Fibroblast of peridontal ligament (primary cell): ENCODE data around the gene CAND2.
"Not testable (repeated sequence)": the region's sequence is repeated elsewhere in the genome, so short reads cannot be mapped to it uniquely, and the experiment has no call there.

Source experiments
- DNase-seq: peaks from one replicate; pipeline ENCODE4 v3.0.0-alpha.2; 2010; ENCODE audit errors: extremely low read depth

Gene CAND2

GRCh38 chr3:12831301-12831866 lies 34.9 kb downstream of the CAND2 start:
- DNase-seq = no peak

- DNase-seq = no peak
Observed at GRCh38 chr3:12832350-12833221, 36.1 kb downstream of the CAND2 start.

- peak; percentile 62 for DNase-seq
Observed at GRCh38 chr3:12833222-12834161, 37.0 kb downstream of the CAND2 start.

- no peak for DNase-seq
Observed at GRCh38 chr3:12835052-12835665, 38.7 kb downstream of the CAND2 start.

GRCh38 chr3:12837295-12837986 lies 41.0 kb downstream of the CAND2 start:
- no peak for DNase-seq

- DNase-seq = peak; percentile 56
Observed at GRCh38 chr3:12838179-12838965, 41.9 kb downstream of the CAND2 start.

- no peak for DNase-seq
Observed at GRCh38 chr3:12839156-12839946, 42.9 kb downstream of the CAND2 start.

GRCh38 chr3:12840148-12840547 lies 43.7 kb downstream of the CAND2 start:
- DNase-seq = not testable (repeated sequence)

GRCh38 chr3:12840591-12841148 lies 44.2 kb downstream of the CAND2 start:
- no peak for DNase-seq

GRCh38 chr3:12841149-12841969 lies 44.9 kb downstream of the CAND2 start, which contains the start of gene RPL32:
TSS of gene RPL32 (minus strand) at chr3:12841565. CDS start at chr3:12840237, 1,328 bp downstream.
- peak; percentile 99 for DNase-seq

GRCh38 chr3:12841970-12842328 lies 45.5 kb downstream of the CAND2 start:
- DNase-seq = no peak

GRCh38 chr3:12842469-12842868 lies 46.0 kb downstream of the CAND2 start:
- no peak for DNase-seq

GRCh38 chr3:12845811-12846210 lies 49.3 kb downstream of the CAND2 start:
- no peak for DNase-seq

- no peak for DNase-seq
Observed at GRCh38 chr3:12852201-12852600, 55.7 kb downstream of the CAND2 start.

- DNase-seq = not testable (repeated sequence)
Observed at GRCh38 chr3:12853847-12854246, 57.4 kb downstream of the CAND2 start.

GRCh38 chr3:12854565-12854964 lies 58.1 kb downstream of the CAND2 start:
- no peak for DNase-seq

GRCh38 chr3:12856626-12857025 lies 60.1 kb downstream of the CAND2 start:
- DNase-seq = no peak

- DNase-seq = no peak
Observed at GRCh38 chr3:12859840-12860239, 63.4 kb downstream of the CAND2 start.
